Panc1 (cell line): ENCODE measurements around the gene SDK1. TPM values are rescaled to one million over a fixed set of nuclear protein-coding genes. Genes with fewer than 3 reads are reported as not detected.

Source experiments
- ATAC-seq: fragments of 200-7000 bp; cut with Tn5 transposase; 2 replicates; pipeline ENCODE4 v1.9.1; 2020; ENCODE audit warnings: mild to moderate bottlenecking, moderate library complexity
- BruUV-seq: library from RNA; stranded (reverse); fragments of 400-500 nt; replicated peaks from 2 replicates; lab custom pipeline; 2021; lab: Mats Ljungman, UMichigan
- CTCF ChIA-PET: fragments of 300-600 bp; sonication (Branson Sonifier 250); formaldehyde crosslinking; loops from one replicate; lab custom pipeline; 2022; ENCODE audit warnings: antibody characterized with exemption; lab: Charles Lee
- POLR2A ChIA-PET: fragments of 300-600 bp; sonication (Branson Sonifier 250); formaldehyde crosslinking; loops from one replicate; lab custom pipeline; 2022; ENCODE audit warnings: antibody characterized with exemption; lab: Charles Lee
- DNase-seq: peaks from one replicate; pipeline ENCODE4 v3.0.0-alpha.2; 2010; ENCODE audit warnings: low read depth, low spot score
- H3K27ac ChIP-seq: 2 replicates; pipeline ENCODE4 v1.5.1; 2011; ENCODE audit warnings: mild to moderate bottlenecking, low read length, inconsistent platforms
- H3K27me3 ChIP-seq: fragments of 200-500 bp; sonication (Bioruptor generic); 2 replicates; pipeline ENCODE4 v1.6.0; 2014; ENCODE audit warnings: low read length, inconsistent platforms; ENCODE audit not compliant: control insufficient read depth, insufficient read depth
- H3K36me3 ChIP-seq: fragments of 200-500 bp; sonication (Bioruptor generic); 2 replicates; pipeline ENCODE4 v1.5.1; 2014; ENCODE audit warnings: inconsistent platforms, mild to moderate bottlenecking, low read length, moderate library complexity; ENCODE audit not compliant: control insufficient read depth, insufficient read depth
- H3K4me1 ChIP-seq: 2 replicates; pipeline ENCODE4 v1.5.1; 2011; ENCODE audit warnings: inconsistent platforms, mild to moderate bottlenecking, low read length, moderate library complexity; ENCODE audit not compliant: control insufficient read depth, insufficient read depth
- H3K4me3 ChIP-seq, 2 experiments: 2 replicates each; pipeline ENCODE4 v1.5.1; 2011 to 2012; ENCODE audit warnings: low read depth in 2 of 2, low read length in 2 of 2, mild to moderate bottlenecking in 2 of 2, inconsistent platforms in 1 of 2, moderate library complexity in 1 of 2
- H3K9me3 ChIP-seq: fragments of 200-500 bp; sonication (Bioruptor generic); 2 replicates; pipeline ENCODE4 v1.5.1; 2014; ENCODE audit warnings: low read depth, mild to moderate bottlenecking, inconsistent platforms, low read length, moderate library complexity; ENCODE audit not compliant: control insufficient read depth, insufficient read depth
- CTCF ChIP-seq: fragments of 450-650 bp; IDR thresholded peaks from 2 replicates; pipeline ENCODE4 v1.5.1; 2017; ENCODE audit warnings: mild to moderate bottlenecking
- POLR2AphosphoS5 ChIP-seq: IDR thresholded peaks from 2 replicates; pipeline ENCODE4 v1.6.1; 2012; ENCODE audit warnings: mild to moderate bottlenecking, low read depth, low read length, moderate library complexity
- REST ChIP-seq, 2 experiments: IDR thresholded peaks; 2 replicates each; pipeline ENCODE4 v1.6.1; 2011 to 2012; ENCODE audit warnings: low read depth in 2 of 2, control low read depth in 1 of 2, low read length in 1 of 2, mild to moderate bottlenecking in 1 of 2, moderate library complexity in 1 of 2; ENCODE audit not compliant: insufficient read depth in 1 of 2
- SIN3A ChIP-seq: IDR thresholded peaks from 2 replicates; pipeline ENCODE4 v1.6.1; 2012; ENCODE audit warnings: low read depth, mild to moderate bottlenecking, low read length, moderate library complexity, borderline replicate concordance; ENCODE audit not compliant: insufficient read depth
- TCF7L2 ChIP-seq: IDR thresholded peaks from 2 replicates; pipeline ENCODE4 v1.6.1; 2011; ENCODE audit warnings: mild to moderate bottlenecking, low read depth, low read length, inconsistent platforms
- in situ Hi-C: cut with HindIII; loops from 2 replicates; pipeline ENCODE4 v1.10.0; 2016; ENCODE audit warnings: low sequenced_read_pairs, low pct_unique_long_range_greater_than_20kb
- intact Hi-C: fragments of 100-400 bp; cut with micrococcal nuclease; formaldehyde crosslinking; loops from one replicate; pipeline ENCODE4 v1.10.0; 2022; ENCODE audit not compliant: unreplicated experiment
- total RNA-seq: library from RNA; stranded (reverse); gene quantifications from one replicate; pipeline ENCODE4 v1.2.1, GENCODE V29; 2021; ENCODE audit not compliant: unreplicated experiment

SDK1 gene
- total RNA-seq, 1 experiment from 2014 or later, result 47.4 TPM

GRCh38 chr7:4149645-4150044 is 848.6 kb downstream of the SDK1 start:
- no peaks in the 10 kb centered on the region for H3K36me3 ChIP-seq
- H3K27ac ChIP-seq, result no peak overlapping the region
- BruUV-seq, result no TSS peak
- intact Hi-C loops, result no loop called here
- TF ChIP-seq POLR2AphosphoS5 (no peak), SIN3A (no peak), CTCF (no peak), REST (IDR thresholded peaks at IDR 0.05; ENCODE audit: insufficient read depth in 1 of 2, low read depth in 2 of 2, low read length in 1 of 2) (no peak), TCF7L2 (no peak)
- ChIA-PET CTCF (no interaction called here), POLR2A (no interaction called here)
- no peak for ATAC-seq
- in situ Hi-C loops, result no loop called here
- no peaks in the 10 kb centered on the region for H3K9me3 ChIP-seq
- DNase-seq, result no peak
- H3K4me3 ChIP-seq, result no peak overlapping the region
- no peaks in the 10 kb centered on the region for H3K4me1 ChIP-seq
- no peaks in the 10 kb centered on the region for H3K27me3 ChIP-seq

DNA sequence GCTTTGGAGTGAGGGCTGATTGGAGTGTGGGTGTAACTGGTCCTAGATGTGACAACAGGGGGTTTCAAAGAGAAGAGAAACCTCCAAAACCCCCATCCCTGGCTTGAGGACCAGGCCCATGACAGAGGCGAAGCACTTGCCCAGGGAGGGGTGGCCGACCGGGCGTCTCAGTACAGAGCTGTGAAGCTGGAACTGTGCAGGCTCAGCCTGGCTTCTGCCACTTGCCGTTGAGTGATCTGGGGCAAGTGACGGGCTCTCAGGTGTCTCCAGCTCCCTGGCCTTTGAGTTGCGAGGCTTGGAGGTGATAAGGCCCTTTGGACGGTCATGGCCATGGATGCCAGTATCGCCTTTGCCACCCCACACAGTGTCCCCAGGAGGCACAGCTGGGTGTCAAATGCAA is 849.7 kb downstream of the SDK1 start:
- Histone ChIP-seq H3K27ac (no peak overlapping the region), H3K4me1 (no peaks in the 10 kb centered on the region), H3K4me3 (no peak overlapping the region), H3K36me3 (no peaks in the 10 kb centered on the region), H3K27me3 (no peaks in the 10 kb centered on the region), H3K9me3 (no peaks in the 10 kb centered on the region)
- POLR2A ChIA-PET, result no interaction called here
- DNase-seq (no peak), ATAC-seq (no peak)
- no TSS peak for BruUV-seq
- TF ChIP-seq SIN3A, result no peak
- TF ChIP-seq CTCF, result no peak
- no peak for TF ChIP-seq TCF7L2
- in situ Hi-C loops, result no loop called here
- intact Hi-C loops, result no loop called here
- CTCF ChIA-PET, result no interaction called here
